Astrocyte (in vitro differentiated cells and primary cell): ENCODE measurements around the gene KXD1. TPM values are rescaled to one million over a fixed set of nuclear protein-coding genes. Genes with fewer than 3 reads are reported as not detected.

Experiments
- DNase-seq: peaks from one replicate; pipeline ENCODE4 v3.0.0-alpha.2; 2010; ENCODE audit warnings: low read depth
- FAIRE-seq: peaks from 2 replicates; lab custom pipeline; 2011; peaks lifted over from hg19 to GRCh38; lab: Jason Lieb, UNC
- H2AFZ ChIP-seq: 2 replicates; pipeline ENCODE4 v1.6.0; 2012; ENCODE audit warnings: low read depth, low read length, inconsistent platforms
- H3K27ac ChIP-seq: 2 replicates; pipeline ENCODE4 v1.5.1; 2011; ENCODE audit warnings: low read depth, low read length, inconsistent platforms
- H3K27me3 ChIP-seq: 2 replicates; pipeline ENCODE4 v1.6.0; 2011; ENCODE audit warnings: low read length, inconsistent platforms; ENCODE audit not compliant: insufficient read depth
- H3K36me3 ChIP-seq: 2 replicates; pipeline ENCODE4 v1.5.1; 2011; ENCODE audit warnings: low read length, inconsistent platforms; ENCODE audit not compliant: insufficient read depth
- H3K4me1 ChIP-seq: 2 replicates; pipeline ENCODE4 v1.5.1; 2011; ENCODE audit warnings: low read length, inconsistent platforms; ENCODE audit not compliant: insufficient read depth
- H3K4me2 ChIP-seq: 2 replicates; pipeline ENCODE4 v1.6.0; 2012; ENCODE audit warnings: low read length, inconsistent platforms
- H3K4me3 ChIP-seq: 2 replicates; pipeline ENCODE4 v1.5.1; 2011; ENCODE audit warnings: low read depth, mild to moderate bottlenecking, low read length, inconsistent platforms; ENCODE audit not compliant: insufficient read depth
- H3K79me2 ChIP-seq: 2 replicates; pipeline ENCODE4 v1.6.0; 2012; ENCODE audit warnings: mild to moderate bottlenecking, low read length, inconsistent platforms; ENCODE audit not compliant: insufficient read depth
- H3K9ac ChIP-seq: 2 replicates; pipeline ENCODE4 v1.6.0; 2012; ENCODE audit warnings: mild to moderate bottlenecking, low read length, inconsistent platforms
- H3K9me3 ChIP-seq: 2 replicates; pipeline ENCODE4 v1.5.1; 2012; ENCODE audit warnings: low read depth, mild to moderate bottlenecking, low read length, inconsistent platforms; ENCODE audit not compliant: insufficient read depth
- H4K20me1 ChIP-seq: 2 replicates; pipeline ENCODE4 v1.6.0; 2012; ENCODE audit warnings: low read length, inconsistent platforms; ENCODE audit not compliant: insufficient read depth
- H3K27ac Mint-ChIP-seq: one replicate; pipeline ENCODE4 v1.8.0; 2021; ENCODE audit warnings: mild to moderate bottlenecking, mixed read lengths; ENCODE audit not compliant: unreplicated experiment
- H3K27me3 Mint-ChIP-seq: one replicate; pipeline ENCODE4 v1.8.0; 2021; ENCODE audit warnings: low read depth, mixed read lengths; ENCODE audit not compliant: unreplicated experiment
- H3K36me3 Mint-ChIP-seq: one replicate; pipeline ENCODE4 v1.8.0; 2021; ENCODE audit warnings: low read depth, mixed read lengths; ENCODE audit not compliant: unreplicated experiment
- H3K4me1 Mint-ChIP-seq: one replicate; pipeline ENCODE4 v1.8.0; 2021; ENCODE audit warnings: low read depth, mixed read lengths; ENCODE audit not compliant: unreplicated experiment
- H3K4me3 Mint-ChIP-seq: one replicate; pipeline ENCODE4 v1.8.0; 2021; ENCODE audit warnings: mild to moderate bottlenecking, moderate library complexity, mixed read lengths; ENCODE audit not compliant: unreplicated experiment
- H3K9me3 Mint-ChIP-seq: one replicate; pipeline ENCODE4 v1.8.0; 2021; ENCODE audit warnings: mild to moderate bottlenecking, mixed read lengths; ENCODE audit not compliant: unreplicated experiment
- EZH2 ChIP-seq: IDR thresholded peaks from 2 replicates; pipeline ENCODE4 v1.6.1; 2012; ENCODE audit warnings: mild to moderate bottlenecking, low read length, inconsistent platforms; ENCODE audit not compliant: insufficient read depth
- total RNA-seq: library from RNA; stranded (reverse); gene quantifications from 2 replicates; pipeline ENCODE4 v1.2.1, GENCODE V29; 2021
- TF ChIP-seq, protein P1 (sequence below): IDR thresholded peaks from 2 replicates; pipeline ENCODE4 v1.5.1; 2011; ENCODE audit warnings: low read depth, mild to moderate bottlenecking, inconsistent platforms, low read length, moderate library complexity; ENCODE audit not compliant: insufficient read depth

The KXD1 gene
- total RNA-seq, 1 donor from 2014 or later: 80.2 TPM

GRCh38 chr19:18541992-18542940 lies 15.4 kb upstream of the KXD1 start:
- no peaks in the 10 kb centered on the region for H3K27me3 Mint-ChIP-seq
- peaks cover 9% of the 10 kb centered on the region for H3K36me3 ChIP-seq
- H3K36me3 Mint-ChIP-seq: peaks cover 3% of the 10 kb centered on the region
- no peaks in the 10 kb centered on the region for H3K4me1 Mint-ChIP-seq
- no peaks in the 10 kb centered on the region for H3K27me3 ChIP-seq
- H3K9me3 Mint-ChIP-seq: no peaks in the 10 kb centered on the region
- no peak overlapping the region for H2AFZ ChIP-seq
- DNase-seq (no peak), FAIRE-seq (no peak)
- H3K4me1 ChIP-seq: peaks cover 14% of the 10 kb centered on the region
- peak overlapping the region; percentile 77 for H3K9ac ChIP-seq
- peak overlapping the region; percentile 89 for H3K4me3 Mint-ChIP-seq
- peaks cover 16% of the 10 kb centered on the region for H3K79me2 ChIP-seq
- peaks cover 9% of the 10 kb centered on the region for H4K20me1 ChIP-seq
- H3K27ac Mint-ChIP-seq: peak overlapping the region; percentile 58
- no peak overlapping the region for H3K27ac ChIP-seq
- no peak for TF ChIP-seq EZH2
- TF ChIP-seq, protein P1, sequence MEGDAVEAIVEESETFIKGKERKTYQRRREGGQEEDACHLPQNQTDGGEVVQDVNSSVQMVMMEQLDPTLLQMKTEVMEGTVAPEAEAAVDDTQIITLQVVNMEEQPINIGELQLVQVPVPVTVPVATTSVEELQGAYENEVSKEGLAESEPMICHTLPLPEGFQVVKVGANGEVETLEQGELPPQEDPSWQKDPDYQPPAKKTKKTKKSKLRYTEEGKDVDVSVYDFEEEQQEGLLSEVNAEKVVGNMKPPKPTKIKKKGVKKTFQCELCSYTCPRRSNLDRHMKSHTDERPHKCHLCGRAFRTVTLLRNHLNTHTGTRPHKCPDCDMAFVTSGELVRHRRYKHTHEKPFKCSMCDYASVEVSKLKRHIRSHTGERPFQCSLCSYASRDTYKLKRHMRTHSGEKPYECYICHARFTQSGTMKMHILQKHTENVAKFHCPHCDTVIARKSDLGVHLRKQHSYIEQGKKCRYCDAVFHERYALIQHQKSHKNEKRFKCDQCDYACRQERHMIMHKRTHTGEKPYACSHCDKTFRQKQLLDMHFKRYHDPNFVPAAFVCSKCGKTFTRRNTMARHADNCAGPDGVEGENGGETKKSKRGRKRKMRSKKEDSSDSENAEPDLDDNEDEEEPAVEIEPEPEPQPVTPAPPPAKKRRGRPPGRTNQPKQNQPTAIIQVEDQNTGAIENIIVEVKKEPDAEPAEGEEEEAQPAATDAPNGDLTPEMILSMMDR: no peak
- peak overlapping the region; percentile 90 for H3K4me2 ChIP-seq
- H3K4me3 ChIP-seq: peak overlapping the region; percentile 63
- no peaks in the 10 kb centered on the region for H3K9me3 ChIP-seq

GRCh38 chr19:18542941-18543813 lies 14.5 kb upstream of the KXD1 start, which contains the start of gene FKBP8:
FKBP8 (minus strand) TSS chr19:18543573; CDS start chr19:18541970, 1,603 bp downstream.
- peaks cover 14% of the 10 kb centered on the region for H3K4me1 ChIP-seq
- H3K9me3 ChIP-seq: no peaks in the 10 kb centered on the region
- peaks cover 9% of the 10 kb centered on the region for H4K20me1 ChIP-seq
- H3K4me3 ChIP-seq: peak within 1 kb of the TSS; percentile 63
- H3K9ac ChIP-seq: peak within 1 kb of the TSS; percentile 77
- H3K4me1 Mint-ChIP-seq: no peaks in the 10 kb centered on the region
- DNase-seq (peak; percentile 66), FAIRE-seq (no peak)
- H3K79me2 ChIP-seq: peaks cover 16% of the 10 kb centered on the region
- no peaks in the 10 kb centered on the region for H3K27me3 Mint-ChIP-seq
- no peaks in the 10 kb centered on the region for H3K27me3 ChIP-seq
- H3K9me3 Mint-ChIP-seq: no peaks in the 10 kb centered on the region
- H3K27ac ChIP-seq: peak within 1 kb of the TSS; percentile 33
- H3K27ac Mint-ChIP-seq: peak within 1 kb of the TSS; percentile 86
- H3K36me3 ChIP-seq: peaks cover 9% of the 10 kb centered on the region
- H2AFZ ChIP-seq: peak within 1 kb of the TSS; percentile 86
- TF ChIP-seq, protein P1: no peak
- TF ChIP-seq EZH2: no peak
- H3K36me3 Mint-ChIP-seq: peaks cover 3% of the 10 kb centered on the region
- peak within 1 kb of the TSS; percentile 90 for H3K4me2 ChIP-seq
- peak within 1 kb of the TSS; percentile 89 for H3K4me3 Mint-ChIP-seq
